HepG2 (cell line): ENCODE results near the gene ANKRD36C. TPM values are rescaled to one million over a fixed set of nuclear protein-coding genes. Genes with fewer than 3 reads are reported as not detected.

ENCODE experiments used
- ATAC-seq: fragments of 200-7000 bp; cut with Tn5 transposase; 3 replicates; pipeline ENCODE4 v1.9.1; 2020; ENCODE audit warnings: mild to moderate bottlenecking, moderate library complexity
- BruUV-seq: library from RNA; stranded (reverse); fragments of 400-500 nt; replicated peaks from 2 replicates; lab custom pipeline; 2021; lab: Mats Ljungman, UMichigan
- CTCF ChIA-PET: fragments of 300-600 bp; formaldehyde crosslinking; extraction: SDS; loops from one replicate; lab custom pipeline; 2021; ENCODE audit warnings: low total read pairs, inconsistent platforms, low intra/inter-chr PET ratio; lab: Yijun Ruan, JAX
- POLR2A ChIA-PET: fragments of 350-600 bp; sonication (Branson Sonifier 250); formaldehyde crosslinking; loops from one replicate; lab custom pipeline; 2020; ENCODE audit warnings: antibody characterized with exemption, inconsistent platforms; lab: Yijun Ruan, JAX
- DNase-seq: peaks from one replicate; pipeline ENCODE4 v3.0.0-alpha.2; 2015; ENCODE audit warnings: low spot score
- FAIRE-seq: peaks from 3 replicates; lab custom pipeline; 2011; peaks lifted over from hg19 to GRCh38; lab: Jason Lieb, UNC
- H2AFZ ChIP-seq: one replicate; pipeline ENCODE4 v1.6.1; 2011; ENCODE audit warnings: low read length, inconsistent platforms
- H3K27ac ChIP-seq: fragments of 300-600 bp; 3 replicates; pipeline ENCODE4 v1.8.0; 2011; ENCODE audit warnings: mixed run types, mild to moderate bottlenecking, mixed read lengths, low read length, inconsistent platforms; ENCODE audit not compliant: insufficient read depth; ENCODE audit errors: extremely low read length
- H3K27me3 ChIP-seq, 2 experiments: fragments of 200-600 bp in 1 of 2; 2 replicates in 1 of 2; 3 replicates in 1 of 2; pipeline versions ENCODE4 v1.6.0 to v1.8.0; 2011; ENCODE audit warnings: low read length in 2 of 2, mild to moderate bottlenecking in 2 of 2, moderate library complexity in 2 of 2, inconsistent platforms in 1 of 2; ENCODE audit not compliant: insufficient read depth in 2 of 2, control insufficient read depth in 1 of 2
- H3K36me3 ChIP-seq, 2 experiments: fragments of 200-600 bp in 1 of 2; replicated peaks in 1 of 2; 2 replicates in 1 of 2; 3 replicates in 1 of 2; pipeline versions ENCODE4 v1.5.1 to v1.8.0; 2011; ENCODE audit warnings: low read length in 2 of 2, inconsistent platforms in 1 of 2; ENCODE audit not compliant: insufficient read depth in 2 of 2, control insufficient read depth in 1 of 2
- H3K4me1 ChIP-seq: 2 replicates; pipeline ENCODE4 v1.5.1; 2012; ENCODE audit warnings: low read length, inconsistent platforms; ENCODE audit not compliant: insufficient read depth
- H3K4me2 ChIP-seq: 2 replicates; pipeline ENCODE4 v1.6.0; 2011; ENCODE audit warnings: low read depth, low read length, inconsistent platforms
- H3K4me3 ChIP-seq, 3 experiments: fragments of 200-600 bp in 1 of 3; sonication (generic), shearing (Covaris generic) in 1 of 3; replicated peaks in 1 of 3; 2 replicates each; pipeline ENCODE4 v1.5.1; 2011 to 2016; ENCODE audit warnings: low read length in 3 of 3, inconsistent platforms in 2 of 3, low read depth in 2 of 3, mild to moderate bottlenecking in 2 of 3, control low read depth in 1 of 3, mixed read lengths in 1 of 3; ENCODE audit not compliant: insufficient read depth in 1 of 3
- H3K79me2 ChIP-seq: one replicate; pipeline ENCODE4 v1.6.1; 2011; ENCODE audit warnings: low read length, inconsistent platforms; ENCODE audit not compliant: insufficient read depth
- H3K9ac ChIP-seq: 2 replicates; pipeline ENCODE4 v1.6.0; 2011; ENCODE audit warnings: mild to moderate bottlenecking, low read depth, low read length, inconsistent platforms; ENCODE audit not compliant: insufficient read depth
- H3K9me3 ChIP-seq: 2 replicates; pipeline ENCODE4 v1.5.1; 2012; ENCODE audit warnings: mild to moderate bottlenecking, low read length
- H4K20me1 ChIP-seq: 2 replicates; pipeline ENCODE4 v1.6.0; 2011; ENCODE audit warnings: inconsistent platforms, mild to moderate bottlenecking, low read length, moderate library complexity; ENCODE audit not compliant: insufficient read depth
- ATF7 ChIP-seq, 2 experiments: fragments of 450-650 bp in 1 of 2; sonication (generic) in 1 of 2; formaldehyde crosslinking in 1 of 2; IDR thresholded peaks; 2 replicates each; pipeline versions ENCODE4 v1.4.0 to v1.6.1; 2016 to 2020; ENCODE audit warnings: antibody characterized with exemption in 1 of 2, mild to moderate bottlenecking in 1 of 2, missing genetic modification reagents in 1 of 2
- HMG20B ChIP-seq: conservative IDR thresholded peaks from 2 replicates; pipeline ENCODE4 v1.6.1; 2016; ENCODE audit warnings: missing genetic modification reagents, missing compliant biosample characterization
- RBM22 ChIP-seq: fragments of 200-400 bp; formaldehyde crosslinking; optimal IDR thresholded peaks from 2 replicates; pipeline ENCODE3; 2017; ENCODE audit warnings: mild to moderate bottlenecking, low read length, moderate library complexity
- REXO4 ChIP-seq: sonication (generic); formaldehyde crosslinking; IDR thresholded peaks from 2 replicates; pipeline ENCODE4 v1.8.0; 2022; ENCODE audit warnings: missing genetic modification reagents, mild to moderate bottlenecking, borderline replicate concordance
- YEATS4 ChIP-seq: sonication (generic); formaldehyde crosslinking; IDR thresholded peaks from 2 replicates; pipeline ENCODE4 v1.4.0; 2020; ENCODE audit warnings: missing genetic modification reagents, borderline replicate concordance
- WGBS: methylation state at CpG from one replicate; pipeline ENCODE4 v1.1.6; 2017; ENCODE audit warnings: low lambda C conversion rate; 5-methylcytosine and 5-hydroxymethylcytosine counted together
- in situ Hi-C: cut with HindIII; loops from 2 replicates; pipeline ENCODE4 v1.10.0; 2017; ENCODE audit warnings: low pct_unique_long_range_greater_than_20kb; ENCODE audit not compliant: extremely low pct_ligation_motif_present
- intact Hi-C: fragments of 100-400 bp; cut with micrococcal nuclease; formaldehyde crosslinking; loops from one replicate; pipeline ENCODE4 v1.10.0; 2022; ENCODE audit not compliant: unreplicated experiment
- polyA plus RNA-seq, 8 experiments: library from polyadenylated mRNA; depleted of rRNA in 3 of 8; stranded (reverse) in 7 of 8; unstranded in 1 of 8; fragments of >200 nt; fragmentation: Illumina TruSeq in 4 of 8; extraction: Trizol in 4 of 8; gene quantifications; 2 replicates each; pipeline versions ENCODE4 v1.2.1 to v1.2.3, GENCODE V29; 2011 to 2016; ENCODE audit warnings: low read depth in 4 of 8, missing spikeins in 1 of 8, mixed read lengths in 1 of 8; ENCODE audit not compliant: insufficient read depth in 1 of 8
- total RNA-seq, 5 experiments: library from RNA; depleted of rRNA; stranded (reverse); fragments of >200 nt; fragmentation: Illumina TruSeq; extraction: Trizol; gene quantifications; 2 replicates each; pipeline ENCODE4 v1.2.3, GENCODE V29; 2016; ENCODE audit warnings: low read depth in 1 of 5
- TF ChIP-seq, protein P1 (sequence below): sonication (generic); formaldehyde crosslinking; IDR thresholded peaks from 2 replicates; pipeline ENCODE4 v1.4.0; 2020; ENCODE audit warnings: mild to moderate bottlenecking, missing genetic modification reagents
- TF ChIP-seq, protein P2 (sequence below): sonication (generic); formaldehyde crosslinking; IDR thresholded peaks from 2 replicates; pipeline ENCODE4 v1.4.0; 2020; ENCODE audit warnings: mild to moderate bottlenecking, low read depth, missing genetic modification reagents
- TF ChIP-seq, protein P3 (sequence below): sonication (generic); formaldehyde crosslinking; IDR thresholded peaks from 2 replicates; pipeline ENCODE4 v1.5.1; 2020; ENCODE audit warnings: missing genetic modification reagents, mild to moderate bottlenecking, borderline replicate concordance
- TF ChIP-seq, protein P4 (sequence below): sonication (generic); formaldehyde crosslinking; IDR thresholded peaks from 2 replicates; pipeline ENCODE4 v1.9.0; 2021; ENCODE audit warnings: missing genetic modification reagents, mild to moderate bottlenecking, borderline replicate concordance
- TF ChIP-seq, protein P5 (sequence below): sonication (generic); formaldehyde crosslinking; IDR thresholded peaks from 2 replicates; pipeline ENCODE4 v1.4.0; 2020; ENCODE audit warnings: mild to moderate bottlenecking, missing genetic modification reagents

ANKRD36C gene
- total and polyA plus RNA-seq, 2 of the 13 experiments (the other 11 are each of a cell fraction or from before 2014, with no cell fraction given): 5.4 to 36.2 TPM

DNA sequence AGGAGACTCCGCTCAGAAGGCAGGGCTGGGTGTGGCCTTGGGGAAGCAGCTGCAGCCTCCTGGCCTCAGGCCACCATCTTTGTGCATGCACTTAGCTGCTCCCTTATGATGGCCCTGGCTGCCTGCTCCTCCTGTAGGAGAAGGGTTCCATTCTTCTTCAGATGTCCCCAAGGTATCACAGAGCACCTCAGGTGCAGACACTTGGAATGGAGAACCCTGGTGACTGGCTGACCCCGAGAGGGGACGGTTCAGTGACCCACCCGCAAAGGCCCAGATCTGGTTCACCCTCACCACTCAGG, 33.5 kb upstream of the ANKRD36C start (continued):
- TF ChIP-seq, protein P1, sequence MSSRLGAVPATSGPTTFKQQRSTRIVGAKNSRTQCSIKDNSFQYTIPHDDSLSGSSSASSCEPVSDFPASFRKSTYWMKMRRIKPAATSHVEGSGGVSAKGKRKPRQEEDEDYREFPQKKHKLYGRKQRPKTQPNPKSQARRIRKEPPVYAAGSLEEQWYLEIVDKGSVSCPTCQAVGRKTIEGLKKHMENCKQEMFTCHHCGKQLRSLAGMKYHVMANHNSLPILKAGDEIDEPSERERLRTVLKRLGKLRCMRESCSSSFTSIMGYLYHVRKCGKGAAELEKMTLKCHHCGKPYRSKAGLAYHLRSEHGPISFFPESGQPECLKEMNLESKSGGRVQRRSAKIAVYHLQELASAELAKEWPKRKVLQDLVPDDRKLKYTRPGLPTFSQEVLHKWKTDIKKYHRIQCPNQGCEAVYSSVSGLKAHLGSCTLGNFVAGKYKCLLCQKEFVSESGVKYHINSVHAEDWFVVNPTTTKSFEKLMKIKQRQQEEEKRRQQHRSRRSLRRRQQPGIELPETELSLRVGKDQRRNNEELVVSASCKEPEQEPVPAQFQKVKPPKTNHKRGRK: no peak
- TF ChIP-seq, protein P2, sequence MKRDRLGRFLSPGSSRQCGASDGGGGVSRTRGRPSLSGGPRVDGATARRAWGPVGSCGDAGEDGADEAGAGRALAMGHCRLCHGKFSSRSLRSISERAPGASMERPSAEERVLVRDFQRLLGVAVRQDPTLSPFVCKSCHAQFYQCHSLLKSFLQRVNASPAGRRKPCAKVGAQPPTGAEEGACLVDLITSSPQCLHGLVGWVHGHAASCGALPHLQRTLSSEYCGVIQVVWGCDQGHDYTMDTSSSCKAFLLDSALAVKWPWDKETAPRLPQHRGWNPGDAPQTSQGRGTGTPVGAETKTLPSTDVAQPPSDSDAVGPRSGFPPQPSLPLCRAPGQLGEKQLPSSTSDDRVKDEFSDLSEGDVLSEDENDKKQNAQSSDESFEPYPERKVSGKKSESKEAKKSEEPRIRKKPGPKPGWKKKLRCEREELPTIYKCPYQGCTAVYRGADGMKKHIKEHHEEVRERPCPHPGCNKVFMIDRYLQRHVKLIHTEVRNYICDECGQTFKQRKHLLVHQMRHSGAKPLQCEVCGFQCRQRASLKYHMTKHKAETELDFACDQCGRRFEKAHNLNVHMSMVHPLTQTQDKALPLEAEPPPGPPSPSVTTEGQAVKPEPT (CRISPR knock-in tag): no peak
- TF ChIP-seq, protein P3, sequence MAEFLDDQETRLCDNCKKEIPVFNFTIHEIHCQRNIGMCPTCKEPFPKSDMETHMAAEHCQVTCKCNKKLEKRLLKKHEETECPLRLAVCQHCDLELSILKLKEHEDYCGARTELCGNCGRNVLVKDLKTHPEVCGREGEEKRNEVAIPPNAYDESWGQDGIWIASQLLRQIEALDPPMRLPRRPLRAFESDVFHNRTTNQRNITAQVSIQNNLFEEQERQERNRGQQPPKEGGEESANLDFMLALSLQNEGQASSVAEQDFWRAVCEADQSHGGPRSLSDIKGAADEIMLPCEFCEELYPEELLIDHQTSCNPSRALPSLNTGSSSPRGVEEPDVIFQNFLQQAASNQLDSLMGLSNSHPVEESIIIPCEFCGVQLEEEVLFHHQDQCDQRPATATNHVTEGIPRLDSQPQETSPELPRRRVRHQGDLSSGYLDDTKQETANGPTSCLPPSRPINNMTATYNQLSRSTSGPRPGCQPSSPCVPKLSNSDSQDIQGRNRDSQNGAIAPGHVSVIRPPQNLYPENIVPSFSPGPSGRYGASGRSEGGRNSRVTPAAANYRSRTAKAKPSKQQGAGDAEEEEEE (CRISPR knock-in tag): no peak

DNA sequence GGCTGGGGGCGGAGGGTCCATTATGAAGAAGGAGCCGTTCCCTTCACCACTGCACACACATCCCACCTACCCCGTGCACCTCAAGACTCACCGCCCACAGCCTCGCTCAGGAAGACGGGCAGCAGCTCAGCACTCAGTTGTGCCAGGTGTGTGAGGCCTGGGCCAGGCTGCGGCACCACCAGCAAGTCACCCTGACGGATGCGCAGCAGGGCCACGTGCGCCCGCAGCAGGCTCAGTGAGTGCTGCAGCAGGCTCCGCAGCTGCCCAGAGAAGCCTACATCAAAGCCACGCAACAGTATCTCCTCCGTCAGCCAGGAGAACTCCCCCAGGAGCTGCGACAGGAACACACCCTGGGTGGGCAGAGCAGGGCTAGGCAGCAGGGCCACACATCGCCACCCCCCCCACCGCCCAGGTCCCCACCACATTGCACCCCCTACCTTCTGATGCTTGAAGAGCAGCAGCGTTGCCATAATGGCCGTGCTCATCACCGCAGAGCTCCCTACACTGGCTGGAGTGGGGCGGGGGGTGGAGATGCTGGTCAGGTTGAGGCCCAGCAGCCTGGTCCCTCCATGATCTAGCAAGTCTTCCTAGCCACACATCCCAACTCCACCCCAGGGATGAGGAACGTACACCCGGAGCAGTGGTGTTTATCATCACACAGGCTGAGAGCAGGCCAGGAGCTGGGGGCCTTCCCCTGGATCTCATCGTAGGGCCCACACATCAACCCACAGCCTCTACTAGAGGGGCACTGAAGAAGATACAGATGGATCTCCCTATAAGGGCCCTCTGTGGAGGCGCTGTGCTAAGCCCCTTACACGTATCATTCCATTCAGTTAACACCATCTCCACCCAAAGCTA, 32.9 kb upstream of the ANKRD36C start:
- no peak overlapping the region for H3K4me3 ChIP-seq
- TF ChIP-seq YEATS4 (CRISPR knock-in tag): no peak
- no peak for TF ChIP-seq REXO4 (CRISPR knock-in tag)
- TF ChIP-seq, protein P4, sequence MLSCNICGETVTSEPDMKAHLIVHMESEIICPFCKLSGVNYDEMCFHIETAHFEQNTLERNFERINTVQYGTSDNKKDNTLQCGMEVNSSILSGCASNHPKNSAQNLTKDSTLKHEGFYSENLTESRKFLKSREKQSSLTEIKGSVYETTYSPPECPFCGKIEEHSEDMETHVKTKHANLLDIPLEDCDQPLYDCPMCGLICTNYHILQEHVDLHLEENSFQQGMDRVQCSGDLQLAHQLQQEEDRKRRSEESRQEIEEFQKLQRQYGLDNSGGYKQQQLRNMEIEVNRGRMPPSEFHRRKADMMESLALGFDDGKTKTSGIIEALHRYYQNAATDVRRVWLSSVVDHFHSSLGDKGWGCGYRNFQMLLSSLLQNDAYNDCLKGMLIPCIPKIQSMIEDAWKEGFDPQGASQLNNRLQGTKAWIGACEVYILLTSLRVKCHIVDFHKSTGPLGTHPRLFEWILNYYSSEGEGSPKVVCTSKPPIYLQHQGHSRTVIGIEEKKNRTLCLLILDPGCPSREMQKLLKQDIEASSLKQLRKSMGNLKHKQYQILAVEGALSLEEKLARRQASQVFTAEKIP (CRISPR knock-in tag): no peak
- TF ChIP-seq RBM22: no peak
- TF ChIP-seq, protein P5, sequence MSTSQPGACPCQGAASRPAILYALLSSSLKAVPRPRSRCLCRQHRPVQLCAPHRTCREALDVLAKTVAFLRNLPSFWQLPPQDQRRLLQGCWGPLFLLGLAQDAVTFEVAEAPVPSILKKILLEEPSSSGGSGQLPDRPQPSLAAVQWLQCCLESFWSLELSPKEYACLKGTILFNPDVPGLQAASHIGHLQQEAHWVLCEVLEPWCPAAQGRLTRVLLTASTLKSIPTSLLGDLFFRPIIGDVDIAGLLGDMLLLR (CRISPR knock-in tag): no peak
- TF ChIP-seq ATF7 (IDR thresholded peaks at IDR 0.05): no peak
- no peak for TF ChIP-seq ATF7 (CRISPR knock-in tag; IDR thresholded peaks at IDR 0.05)
- no peak for TF ChIP-seq HMG20B (CRISPR knock-in tag)

More for the DNA sequence above, 32.9 kb upstream of the ANKRD36C start:
- CTCF ChIA-PET: no interaction called here
- WGBS: 67% methylated on average over 17 of the region's 27 CpGs
- Histone ChIP-seq H3K27me3 (peaks cover 0 to 1% of the 10 kb centered on the region in 2 experiments; a peak in 2 of 5 replicates), H3K4me1 (no peaks in the 10 kb centered on the region), H2AFZ (no peak overlapping the region), H3K36me3 (no peaks in the 10 kb centered on the region), H3K9me3 (no peaks in the 10 kb centered on the region), H3K9ac (no peak overlapping the region), H4K20me1 (no peaks in the 10 kb centered on the region), H3K79me2 (no peaks in the 10 kb centered on the region), H3K4me2 (no peak overlapping the region), H3K27ac (no peak overlapping the region)
- BruUV-seq: no TSS peak
- POLR2A ChIA-PET: no interaction called here
- no peak for DNase-seq
- in situ Hi-C loops (loop anchor here (25.0 kb wide), 1 partner anchor 88 kb away; the partner anchor contains the start of gene ADRA2B), intact Hi-C loops (loop anchor here (10.0 kb wide), 2 partner anchors 90 to 150 kb away; partner anchors contain the start of gene ADRA2B)
- FAIRE-seq: no peak
- no peak for ATAC-seq
